Left cardiac atrium (tissue), 4 donors: ENCODE results near the gene LPCAT3. TPM values are rescaled to one million over a fixed set of nuclear protein-coding genes. Genes with fewer than 3 reads are reported as not detected.
A peak's percentile ranks its signal among the peaks of the same experiment; 100 is the strongest.

Source experiments
- ATAC-seq, 2 donors: fragments of 200-7000 bp; cut with Tn5 transposase; one replicate each; pipeline ENCODE4 v1.9.1; 2020; ENCODE audit warnings: mild to moderate bottlenecking in 2 of 2, moderate library complexity in 2 of 2
- DNase-seq: peaks from one replicate; pipeline ENCODE4 v3.0.0-alpha.2; 2020
- intact Hi-C, 2 donors: fragments of 100-400 bp; cut with DNase I; formaldehyde crosslinking; loops; one replicate each; pipeline versions ENCODE4 v1.14.1 to v1.15.1; 2022 to 2023
- total RNA-seq, 2 donors: library from RNA; stranded (reverse); fragmentation: NEBNext Ultra II Directional; extraction: Animal tissue kit (Norgen Biotek cat#: 25700); gene quantifications; one replicate each; pipeline ENCODE4 v1.2.1, GENCODE V29; 2021
- donor health status: DM: no; HTN: yes; CAD: no.
- donor health status: DM: no; HTN: yes; CAD: no; lungs with severe emphysema.
- donor health status: DM: yes; HTN: yes; CAD: no.
- donor health status: Dilated cardiomyopathy.

LPCAT3 gene
- total RNA-seq, 2 donors from 2014 or later: 22.6 to 29.4 TPM

DNA sequence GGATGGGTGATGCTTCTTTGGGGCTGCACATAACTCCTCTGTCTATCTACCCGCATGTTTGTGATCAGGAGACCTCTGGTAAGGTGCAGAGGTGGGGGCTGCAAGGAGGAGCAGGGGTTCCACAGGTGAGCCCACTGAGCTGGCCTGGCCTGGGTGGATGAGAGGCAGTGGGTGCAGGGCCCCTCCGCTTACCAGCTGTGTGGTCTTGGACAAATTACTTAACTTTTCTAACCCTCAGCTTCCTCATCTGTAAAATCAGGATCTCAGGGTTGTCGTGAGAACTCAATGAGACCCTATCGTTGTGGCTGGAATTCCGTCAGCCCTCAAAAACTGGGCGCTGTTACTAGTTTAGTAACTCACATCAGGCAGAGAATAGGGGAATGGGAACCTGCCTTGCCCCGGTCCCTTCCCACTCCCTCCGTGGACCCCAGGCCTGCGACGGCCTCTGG is 59.6 kb downstream of the LPCAT3 start:
- no peak for ATAC-seq
- intact Hi-C loops: no loop called here
- DNase-seq: no peak

DNA sequence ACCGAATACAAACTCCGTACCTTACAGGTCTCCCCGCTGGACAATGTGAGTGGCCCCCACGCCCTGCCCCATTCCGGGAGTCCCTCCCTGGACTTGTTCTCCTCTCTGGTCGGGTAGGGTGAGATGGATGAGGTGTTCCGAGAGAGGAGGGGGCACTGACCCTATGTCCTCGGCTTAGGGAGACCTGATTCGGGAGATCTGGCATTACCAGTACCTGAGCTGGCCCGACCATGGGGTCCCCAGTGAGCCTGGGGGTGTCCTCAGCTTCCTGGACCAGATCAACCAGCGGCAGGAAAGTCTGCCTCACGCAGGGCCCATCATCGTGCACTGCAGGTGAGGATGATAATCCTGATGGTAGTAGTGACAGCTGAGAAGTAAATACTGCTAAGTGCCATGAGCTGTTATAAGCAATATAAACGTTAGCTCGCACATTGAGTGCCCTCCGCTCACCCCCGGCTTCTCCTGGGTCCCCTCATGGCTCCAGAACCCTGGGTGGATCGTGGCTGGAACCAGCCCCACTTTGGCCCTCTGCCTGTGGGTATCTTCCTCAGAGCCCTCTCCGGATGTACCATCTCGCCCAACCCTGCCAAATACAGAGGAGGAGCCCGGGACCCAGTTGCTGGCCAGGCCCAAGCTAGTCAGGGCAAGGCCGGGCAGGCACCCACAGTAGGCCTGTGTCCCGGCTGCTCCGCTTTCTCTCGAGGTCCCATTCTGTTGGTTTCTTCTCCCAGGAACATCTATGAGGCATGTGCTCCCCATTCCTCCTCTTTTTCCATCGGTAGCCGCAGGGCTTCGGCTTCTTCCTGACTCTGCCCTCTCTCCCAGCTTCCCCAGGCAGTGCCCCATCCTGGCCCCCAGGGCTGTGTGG is 60.3 kb downstream of the LPCAT3 start:
- intact Hi-C loops: no loop called here
- DNase-seq (no peak), ATAC-seq (no peak)

GRCh38 chr12:6957151-6957701 is 61.0 kb downstream of the LPCAT3 start:
- ATAC-seq (no peak), DNase-seq (no peak)
- intact Hi-C loops: no loop called here

- no peak for ATAC-seq
- no peak for DNase-seq
- intact Hi-C loops: no loop called here
Observed at GRCh38 chr12:6956021-6956727, 62.1 kb downstream of the LPCAT3 start.

DNA sequence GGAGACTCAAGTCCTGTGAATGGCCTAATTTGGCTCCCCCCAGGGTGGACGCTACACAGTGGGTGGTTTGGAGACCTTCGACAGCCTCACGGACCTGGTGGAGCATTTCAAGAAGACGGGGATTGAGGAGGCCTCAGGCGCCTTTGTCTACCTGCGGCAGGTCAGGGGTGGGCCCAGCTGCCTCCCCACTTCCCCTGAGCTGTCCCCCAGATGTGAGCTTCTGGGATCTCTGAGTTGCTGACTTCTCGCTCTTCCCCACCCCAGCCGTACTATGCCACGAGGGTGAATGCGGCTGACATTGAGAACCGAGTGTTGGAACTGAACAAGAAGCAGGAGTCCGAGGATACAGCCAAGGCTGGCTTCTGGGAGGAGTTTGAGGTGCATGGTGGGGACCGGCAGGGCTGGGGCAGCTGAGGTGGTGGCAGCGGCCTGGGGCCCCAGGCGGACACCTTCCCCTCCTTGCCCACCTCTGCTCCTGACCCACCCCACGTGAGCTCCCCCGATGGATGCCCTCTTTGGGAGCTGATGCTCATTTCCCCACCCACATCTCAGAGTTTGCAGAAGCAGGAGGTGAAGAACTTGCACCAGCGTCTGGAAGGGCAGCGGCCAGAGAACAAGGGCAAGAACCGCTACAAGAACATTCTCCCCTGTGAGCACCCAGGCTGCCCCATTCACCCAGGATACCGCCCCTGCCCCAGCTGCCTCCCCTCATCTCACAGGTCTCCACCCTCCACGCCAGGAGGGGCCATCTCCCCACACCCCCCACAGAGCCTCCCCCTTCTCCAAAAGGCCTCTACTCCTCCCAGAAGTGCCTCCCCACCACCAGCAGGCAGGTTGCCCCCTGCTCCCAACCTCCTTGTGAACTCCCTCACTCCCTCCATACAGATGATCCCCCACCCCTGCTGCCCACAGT is 62.9 kb downstream of the LPCAT3 start:
- intact Hi-C loops: no loop called here
- ATAC-seq (no peak), DNase-seq (no peak)

DNA sequence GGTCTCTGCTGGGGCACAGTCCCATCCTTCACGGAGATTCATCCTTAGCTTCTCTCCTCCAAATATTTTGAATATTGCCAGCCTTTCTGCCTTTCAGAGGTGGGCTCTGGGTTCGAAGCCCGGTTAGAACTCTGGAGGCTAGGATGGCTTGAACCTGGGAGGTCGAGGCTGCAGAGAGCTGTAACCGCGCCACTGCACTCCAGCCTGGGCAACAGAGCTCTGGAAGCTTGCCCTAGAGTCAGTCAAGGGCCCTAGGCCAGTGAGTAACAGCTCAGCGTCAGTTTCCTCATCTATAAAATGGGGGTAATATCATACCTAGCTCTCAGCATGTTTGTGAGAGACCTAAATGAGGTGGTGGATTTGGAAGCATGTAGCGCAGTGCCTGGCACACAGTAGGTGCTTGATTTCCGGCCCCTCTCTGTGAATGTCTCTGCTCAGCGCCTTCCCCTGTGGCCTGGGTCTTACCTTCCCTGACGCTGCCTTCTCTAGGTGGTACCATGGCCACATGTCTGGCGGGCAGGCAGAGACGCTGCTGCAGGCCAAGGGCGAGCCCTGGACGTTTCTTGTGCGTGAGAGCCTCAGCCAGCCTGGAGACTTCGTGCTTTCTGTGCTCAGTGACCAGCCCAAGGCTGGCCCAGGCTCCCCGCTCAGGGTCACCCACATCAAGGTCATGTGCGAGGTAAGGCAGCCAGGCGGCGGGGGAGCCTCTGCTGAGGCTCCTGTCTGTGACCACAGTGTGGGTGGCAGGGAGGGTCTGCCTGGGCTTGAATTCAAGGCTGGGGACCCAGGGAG is 63.8 kb downstream of the LPCAT3 start:
- ATAC-seq (no peak), DNase-seq (no peak)
- intact Hi-C loops: no loop called here

DNA sequence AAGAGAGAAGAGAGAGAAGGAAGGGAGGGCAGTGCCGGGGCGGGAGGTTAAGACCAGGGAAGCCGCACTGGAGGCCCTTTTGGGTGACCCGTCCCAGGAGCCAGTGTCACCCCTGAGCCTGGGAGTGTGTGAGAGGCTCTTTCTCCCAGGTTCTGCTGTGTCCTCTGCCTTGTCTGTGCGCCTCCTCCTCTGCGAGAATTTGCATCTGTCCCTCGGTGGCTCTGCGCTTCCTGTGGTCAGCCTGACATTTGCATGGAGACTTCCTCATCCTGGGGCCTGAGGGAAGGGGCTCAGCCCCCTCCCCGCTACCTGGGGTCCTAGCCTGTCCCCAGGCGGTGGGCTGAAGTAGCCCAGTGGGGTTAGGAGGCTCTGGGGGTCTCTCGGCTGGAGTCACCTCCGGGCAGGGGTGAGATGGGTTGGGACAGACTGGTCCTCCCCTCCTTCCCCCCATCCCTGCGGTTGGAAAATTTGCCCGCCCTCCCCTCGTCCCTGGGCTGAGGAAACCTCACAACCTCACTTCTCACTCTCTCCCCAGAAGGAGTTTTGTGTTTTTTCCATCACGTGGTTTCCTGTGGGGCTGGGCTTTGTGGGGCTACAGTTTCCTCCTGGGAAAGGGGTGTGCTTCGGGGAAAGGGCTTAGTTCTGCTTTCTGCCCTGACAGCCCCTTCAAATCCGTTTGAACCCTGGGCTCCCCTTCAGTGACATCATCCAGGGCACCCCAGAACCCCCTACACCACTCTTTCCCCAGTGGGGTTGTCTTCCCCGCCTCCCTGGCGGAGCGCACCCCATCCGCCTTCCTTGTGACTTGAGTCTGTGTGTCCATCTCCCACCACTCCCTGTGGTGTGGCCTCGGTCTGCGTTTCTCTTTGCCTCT is 64.6 kb downstream of the LPCAT3 start:
- peak; percentile 53 for DNase-seq
- intact Hi-C loops: no loop called here
- ATAC-seq: peak; percentile 54 to 63

DNA sequence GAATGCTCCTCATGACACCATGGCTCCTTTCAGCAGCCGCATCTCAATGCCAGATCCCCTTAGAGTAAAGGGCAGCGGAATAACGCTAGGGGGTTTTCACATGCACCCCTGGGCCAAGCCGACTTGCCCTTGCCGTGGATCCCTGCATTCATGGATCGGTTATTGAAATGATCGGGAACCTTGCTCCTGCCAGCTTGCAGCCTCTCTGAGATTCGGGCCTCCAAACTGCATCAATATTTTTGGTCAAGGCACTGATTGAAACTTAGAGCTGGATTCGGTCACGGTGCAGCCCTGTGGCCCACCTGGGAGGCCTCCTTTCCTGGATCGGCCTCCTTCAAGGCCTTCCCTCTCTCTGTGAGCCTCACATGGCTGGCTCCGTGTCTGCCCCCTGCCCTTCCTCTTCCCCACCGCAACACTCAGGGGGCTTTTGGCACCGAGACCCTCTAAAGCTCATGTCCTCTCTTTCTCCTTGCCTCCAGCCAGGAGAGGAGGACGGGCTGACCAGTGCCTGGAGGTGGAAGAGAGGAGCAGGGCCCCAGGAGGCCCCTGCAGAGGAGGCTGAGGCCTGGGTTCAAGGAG is 65.3 kb downstream of the LPCAT3 start:
- ATAC-seq (no peak), DNase-seq (no peak)
- intact Hi-C loops: no loop called here

GRCh38 chr12:6952121-6952862 is 66.0 kb downstream of the LPCAT3 start:
- ATAC-seq (no peak), DNase-seq (no peak)
- intact Hi-C loops: no loop called here

DNA sequence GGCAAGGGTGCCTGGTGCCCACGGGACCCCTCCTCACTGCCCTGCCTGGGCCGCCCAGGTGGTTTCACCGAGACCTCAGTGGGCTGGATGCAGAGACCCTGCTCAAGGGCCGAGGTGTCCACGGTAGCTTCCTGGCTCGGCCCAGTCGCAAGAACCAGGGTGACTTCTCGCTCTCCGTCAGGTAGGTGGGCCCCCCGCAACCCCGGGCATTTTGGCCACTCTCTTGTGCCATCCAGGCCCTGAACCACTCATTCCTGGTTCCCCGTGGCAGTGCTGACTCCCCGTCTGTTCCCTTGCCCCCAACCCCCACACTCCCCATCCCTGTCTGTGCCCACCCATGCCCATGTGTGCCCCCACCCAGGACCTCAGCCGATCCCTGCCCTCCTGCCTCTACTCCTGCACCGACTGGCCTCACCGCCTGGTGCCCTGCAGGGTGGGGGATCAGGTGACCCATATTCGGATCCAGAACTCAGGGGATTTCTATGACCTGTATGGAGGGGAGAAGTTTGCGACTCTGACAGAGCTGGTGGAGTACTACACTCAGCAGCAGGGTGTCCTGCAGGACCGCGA is 66.6 kb downstream of the LPCAT3 start:
- DNase-seq (no peak), ATAC-seq (no peak)
- intact Hi-C loops: no loop called here

- DNase-seq: peak; percentile 57
- intact Hi-C loops: no loop called here
- peak; percentile 22 to 27 for ATAC-seq
Observed at GRCh38 chr12:6950811-6951540, 67.3 kb downstream of the LPCAT3 start, which contains the start of gene PTPN6. PTPN6 (plus strand) TSS chr12:6951356; CDS start chr12:6951513, 157 bp downstream.

- no peak for DNase-seq
- intact Hi-C loops: no loop called here
Observed at GRCh38 chr12:6950401-6950801, 67.9 kb downstream of the LPCAT3 start.

DNA sequence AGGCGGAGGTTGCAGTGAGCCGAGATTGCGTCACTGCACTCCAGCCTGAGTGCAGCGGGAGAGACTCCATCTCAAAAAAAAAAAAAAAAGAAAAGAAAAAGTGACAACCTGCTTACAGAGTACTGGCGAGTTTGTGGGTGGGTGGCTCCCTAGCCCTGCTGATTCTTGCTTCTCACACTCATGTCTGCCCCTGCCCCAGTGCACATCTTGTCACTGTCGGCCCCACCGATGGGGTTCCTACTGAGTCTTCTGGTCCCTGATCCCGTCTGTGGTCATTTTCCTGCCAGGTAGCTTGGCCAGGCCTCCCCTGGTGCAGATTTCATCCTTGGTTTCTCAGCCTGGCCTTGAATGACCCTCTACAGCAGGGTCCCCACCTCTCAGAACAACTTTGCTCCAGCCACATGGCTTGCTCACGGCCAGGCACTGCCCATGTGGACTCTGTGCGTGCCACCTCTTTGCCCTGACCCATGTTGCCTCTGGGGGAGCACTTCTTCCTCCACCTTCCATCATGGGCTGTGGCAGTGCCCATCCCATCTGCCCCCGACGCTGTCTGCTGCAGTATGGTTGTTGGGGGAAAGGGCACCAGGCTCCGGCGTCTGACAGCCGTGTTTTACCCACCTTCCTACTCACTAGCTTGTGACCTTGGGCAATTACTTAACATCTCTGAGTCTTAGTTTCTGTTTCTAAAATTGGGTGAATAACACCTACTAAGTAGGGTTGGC is 69.2 kb downstream of the LPCAT3 start:
- no peak for DNase-seq
- ATAC-seq: no peak
- intact Hi-C loops: no loop called here

More at GRCh38 chr12:6950401-6950801, 67.9 kb downstream of the LPCAT3 start:
- ATAC-seq: no peak

GRCh38 chr12:6947615-6948014 is 70.7 kb downstream of the LPCAT3 start:
- DNase-seq (no peak), ATAC-seq (no peak)
- intact Hi-C loops: no loop called here

DNA sequence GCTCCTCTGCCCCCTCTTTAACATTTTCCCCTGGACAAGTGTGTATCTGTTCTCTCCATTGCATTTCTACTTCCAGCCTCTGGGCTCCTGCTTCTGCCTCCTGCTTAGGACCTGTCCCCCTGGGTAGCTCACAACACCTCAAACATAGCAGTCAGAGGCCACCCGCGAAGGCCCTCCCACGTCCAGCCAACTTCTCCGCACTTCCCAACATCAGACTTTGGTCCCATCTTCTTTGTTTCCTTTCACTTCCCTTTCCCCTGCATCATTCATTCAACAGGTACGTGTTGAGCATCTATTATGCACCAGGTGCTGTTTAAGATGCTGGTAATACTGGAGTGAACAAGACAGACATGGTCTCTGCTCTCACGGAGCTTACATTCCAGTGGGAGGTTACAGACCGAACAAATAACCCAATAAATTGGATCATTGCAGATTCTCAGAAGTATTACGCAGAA is 71.3 kb downstream of the LPCAT3 start:
- DNase-seq: no peak
- intact Hi-C loops: no loop called here

More for the DNA sequence above, 71.3 kb downstream of the LPCAT3 start:
- no peak for ATAC-seq
